ENCODE measurements around the gene LZTR1. TPM values are rescaled to one million over a fixed set of nuclear protein-coding genes. Genes with fewer than 3 reads are reported as not detected.

Gene LZTR1
- total and polyA plus RNA-seq, 2 of the 4 experiments (the other 2 are of a cell fraction): 22.8 to 41.3 TPM

DNA sequence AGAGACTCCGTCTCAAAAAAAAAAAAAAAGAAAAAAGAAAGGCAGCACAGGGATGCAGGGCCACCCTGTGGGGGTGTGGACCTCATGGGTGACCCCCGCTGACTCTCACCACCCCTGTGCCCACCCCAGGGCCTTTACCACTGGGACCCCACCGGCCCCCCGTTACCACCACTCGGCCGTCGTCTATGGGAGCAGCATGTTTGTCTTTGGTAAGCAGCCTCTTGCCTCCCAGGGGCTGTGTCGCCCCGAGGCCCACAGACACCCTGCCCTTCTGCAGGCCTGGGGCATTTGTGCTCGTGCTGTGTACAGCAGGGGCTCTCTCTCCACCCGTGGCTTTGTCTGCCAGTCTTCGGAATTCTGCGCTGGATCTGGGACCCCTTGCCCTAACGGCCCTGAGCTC is 5.3 kb downstream of the LZTR1 start:
- no peaks in the 10 kb centered on the region for H4K20me1 ChIP-seq (ENCODE audit: insufficient read depth, low read length)
- no peak overlapping the region for H4K8ac ChIP-seq (ENCODE audit: low read depth in 2 of 2, low read length in 2 of 2)
- H3K23ac ChIP-seq (ENCODE audit: low read depth, low read length): no peak overlapping the region
- H3K9me1 ChIP-seq (ENCODE audit: insufficient read depth, low read length): peaks cover 8% of the 10 kb centered on the region; the same call in 1 of the 2 replicates
- H3K4me1 ChIP-seq (ENCODE audit: control insufficient read depth, insufficient read depth, low read length): peaks cover 7% of the 10 kb centered on the region
- 96% methylated on average over 7 of the region's 14 CpGs; no CpG with 5 or more reads in 1 of the 2 experiments for WGBS, 2 experiments (ENCODE audit: extremely low coverage in 2 of 2, insufficient read length in 1 of 2)
- H3K56ac ChIP-seq (ENCODE audit: extremely low read depth, insufficient read depth, low read length): no peak overlapping the region
- intact Hi-C loops (cut with micrococcal nuclease): no loop called here
- H3K4ac ChIP-seq (ENCODE audit: low read depth, low read length): no peak overlapping the region
- H2AFZ ChIP-seq (replicated peaks; ENCODE audit: low read length, poor library complexity): no peak overlapping the region
- H3K4me2 ChIP-seq (ENCODE audit: low read depth, low read length): no peak overlapping the region
- ChIA-PET CTCF (no interaction called here), POLR2A (ENCODE audit: unreplicated experiment) (no interaction called here)
- no peak overlapping the region for H3K9ac ChIP-seq (ENCODE audit: low read depth, low read length)
- H3K14ac ChIP-seq (replicated peaks; ENCODE audit: low read depth, low read length): no peak overlapping the region
- no peak for TF ChIP-seq NFE2L2 (IDR thresholded peaks at IDR 0.05; ENCODE audit: low read depth, low read length)
- no peak for TF ChIP-seq CEBPB (IDR thresholded peaks at IDR 0.05; ENCODE audit: low read depth, low read length)
- TF ChIP-seq POLR2A (IDR thresholded peaks at IDR 0.05; ENCODE audit: low read depth, low read length): no peak
- TF ChIP-seq RAD21 (IDR thresholded peaks at IDR 0.05; ENCODE audit: low read length): no peak
- in situ Hi-C loops (cut with MboI; ENCODE audit: low sequenced_read_pairs): no loop called here
- no peak overlapping the region for H4K91ac ChIP-seq (ENCODE audit: insufficient read depth, low read depth, low read length)
- dilution Hi-C loops (cut with HindIII; ENCODE audit: low sequenced_read_pairs, unreplicated experiment): no loop called here
- no peak overlapping the region for H3K27ac ChIP-seq (ENCODE audit: insufficient read depth, low read length)
- H3K4me3 ChIP-seq (ENCODE audit: insufficient read depth, low read depth, low read length): no peak overlapping the region
- H2AK9ac ChIP-seq (replicated peaks; ENCODE audit: low read depth, low read length, poor library complexity): no peak overlapping the region
- H2AK5ac ChIP-seq (ENCODE audit: low read depth, low read length): no peak overlapping the region
- no peaks in the 10 kb centered on the region for H3K9me3 ChIP-seq (ENCODE audit: control insufficient read depth, insufficient read depth, low read length)
- H3K79me1 ChIP-seq (ENCODE audit: low read depth in 1 of 2, low read length in 2 of 2): peaks cover 19 to 36% of the 10 kb centered on the region in 2 experiments
- DNase-seq: no peak
- H2BK20ac ChIP-seq (ENCODE audit: low read depth, low read length): no peak overlapping the region
- no peak overlapping the region for H2BK120ac ChIP-seq (ENCODE audit: low read depth, low read length)
- no peak overlapping the region for H2BK5ac ChIP-seq (ENCODE audit: low read depth, low read length, poor library complexity, severe bottlenecking)
- ATAC-seq (ENCODE audit: low read depth): no peak
- H3K27me3 ChIP-seq (ENCODE audit: control insufficient read depth, insufficient read depth, low read length): no peaks in the 10 kb centered on the region
- H3K18ac ChIP-seq (ENCODE audit: low read depth, low read length): no peak overlapping the region
- H4K5ac ChIP-seq (ENCODE audit: low read depth, low read length): no peak overlapping the region
- no peak overlapping the region for H2BK15ac ChIP-seq (ENCODE audit: low read depth, low read length)
- H3K36me3 ChIP-seq (ENCODE audit: control insufficient read depth, insufficient read depth, low read length): peaks cover 48% of the 10 kb centered on the region
- BruUV-seq (replicated peaks): no TSS peak
